HG02588 (cell line): ENCODE data around the gene PICALM.
"Not testable (repeated sequence)": the region's sequence is repeated elsewhere in the genome, so short reads cannot be mapped to it uniquely, and the experiment has no call there.

Source experiments
- ATAC-seq: cut with Tn5 transposase; IDR thresholded peaks from one replicate; pipeline ENCODE4 v1.9.1; 2021; ENCODE audit warnings: mild to moderate bottlenecking, moderate library complexity; ENCODE audit not compliant: unreplicated experiment

Gene PICALM

GRCh38 chr11:86002431-86002830 lies 66.5 kb downstream of the PICALM start:
- no peak for ATAC-seq

- no peak for ATAC-seq
These were observed 77.4 kb downstream of the PICALM start for GRCh38 chr11:85991508-85991907.

DNA sequence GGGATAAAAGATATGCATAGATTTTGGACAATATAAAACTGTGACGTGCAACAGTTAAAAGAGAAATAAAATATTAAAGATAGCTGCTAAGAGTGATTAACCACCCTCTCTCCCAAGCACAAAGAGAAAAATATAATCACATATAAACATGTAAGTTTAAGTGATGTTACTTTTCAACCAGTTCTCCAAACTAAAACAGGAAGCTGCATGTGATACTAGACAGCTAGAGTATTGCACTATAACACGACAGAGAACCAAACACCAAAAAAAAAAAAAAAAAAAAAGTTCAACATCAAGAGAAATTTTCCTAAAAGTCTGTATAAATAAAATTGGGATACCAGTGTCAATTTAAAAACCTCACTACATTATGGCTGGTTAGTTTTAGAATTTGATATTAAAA lies 79.1 kb downstream of the PICALM start:
- no peak for ATAC-seq

- ATAC-seq = peak; percentile 69
These were observed 80.1 kb downstream of the PICALM start for GRCh38 chr11:85988780-85989179.

GRCh38 chr11:85977751-85978160 lies 91.1 kb downstream of the PICALM start:
- ATAC-seq = no peak

DNA sequence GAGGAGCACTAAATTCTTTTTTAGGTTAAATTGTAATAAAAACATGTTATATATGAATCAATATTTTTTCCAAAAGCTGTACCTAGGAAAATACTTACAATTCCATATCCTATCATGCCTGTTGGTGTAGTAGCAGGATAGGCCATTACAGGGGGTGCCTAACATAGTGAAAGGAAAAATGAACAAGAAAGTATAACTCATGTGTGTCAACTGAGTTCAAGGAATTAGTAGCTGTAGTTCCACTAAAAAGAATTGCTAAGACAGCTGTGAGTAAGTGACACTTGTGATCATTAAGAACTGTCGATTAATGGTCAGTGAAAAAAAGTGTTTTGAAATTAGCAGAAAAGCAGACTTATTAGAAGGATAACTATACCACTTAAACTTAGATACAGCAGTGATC lies 92.4 kb downstream of the PICALM start:
- no peak for ATAC-seq

DNA sequence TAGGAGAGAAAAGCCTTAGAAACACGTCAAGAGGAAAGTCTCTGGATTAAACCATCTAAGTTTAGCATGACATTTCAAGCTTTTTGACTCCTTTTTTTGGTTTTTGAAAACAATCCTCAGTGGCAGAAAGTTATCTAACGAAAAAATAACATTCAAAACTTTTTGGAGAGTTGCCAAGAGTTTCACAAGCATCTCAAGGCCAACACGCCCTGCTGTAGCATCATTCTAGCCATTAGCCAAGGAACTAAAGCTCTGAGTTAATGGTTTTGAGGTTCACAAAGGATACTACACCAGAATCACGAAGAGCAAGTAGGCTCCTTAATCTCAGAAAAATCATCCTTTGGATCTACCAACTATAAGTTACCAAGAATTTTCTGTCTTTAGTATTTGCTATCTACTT lies 94.8 kb downstream of the PICALM start:
- no peak for ATAC-seq

- no peak for ATAC-seq
These were observed 98.3 kb downstream of the PICALM start for GRCh38 chr11:85970593-85970992.

DNA sequence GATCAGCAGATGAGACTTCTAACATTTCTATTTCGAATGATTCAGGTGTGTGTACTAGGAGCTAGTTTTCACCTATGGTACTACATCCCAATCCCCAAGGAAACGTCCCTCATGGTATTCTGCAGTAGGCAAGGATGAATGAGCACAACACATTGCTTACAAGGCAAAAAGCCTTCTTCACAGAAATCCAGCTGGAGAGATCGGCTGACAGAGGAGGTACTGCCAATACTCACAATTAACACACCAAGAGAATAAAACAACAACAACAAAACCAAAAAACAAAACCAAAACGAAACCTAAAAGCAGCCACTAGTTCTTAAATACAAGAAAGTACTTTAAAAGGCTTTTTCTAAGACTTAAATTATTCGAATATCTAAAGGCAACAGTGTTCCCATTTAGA lies 101.4 kb downstream of the PICALM start:
- no peak for ATAC-seq

DNA sequence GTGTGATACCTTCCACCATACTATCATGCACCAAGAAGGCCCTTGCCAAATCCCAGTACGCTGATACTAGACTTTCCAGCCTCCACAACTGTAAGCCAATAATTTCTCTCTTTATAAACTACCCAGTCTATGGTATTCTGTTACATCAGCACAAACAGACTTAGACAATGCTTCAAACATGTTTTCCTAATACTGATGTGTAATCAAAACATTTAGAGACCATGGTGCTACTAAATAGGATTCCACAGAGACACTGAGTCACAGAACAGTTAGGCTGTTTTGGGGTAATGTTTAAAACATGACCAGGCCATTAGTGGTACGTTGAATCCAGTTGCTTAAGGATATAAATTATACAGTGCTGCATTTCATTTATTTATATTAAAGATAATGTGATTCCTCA lies 103.7 kb downstream of the PICALM start:
- no peak for ATAC-seq

- no peak for ATAC-seq
These were observed 106.9 kb downstream of the PICALM start for GRCh38 chr11:85961930-85962363.

DNA sequence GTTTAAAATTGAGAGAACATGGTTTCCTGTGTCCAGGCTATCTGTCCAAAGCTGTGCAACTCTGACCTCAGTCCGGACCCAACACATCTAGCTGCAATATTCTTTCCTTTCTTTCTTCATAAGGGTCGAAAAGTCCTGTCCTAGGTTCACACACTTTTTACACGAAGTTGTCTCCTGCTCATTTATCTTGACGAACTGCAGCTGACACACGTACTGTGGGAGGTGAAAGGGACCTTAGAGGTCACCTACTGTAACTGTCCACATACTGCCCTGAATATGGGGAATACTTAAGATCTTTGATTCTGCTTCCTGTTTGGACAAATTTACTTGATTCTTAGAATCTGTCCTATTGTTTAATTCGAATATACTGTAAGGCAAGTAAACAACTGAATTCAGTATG lies 107.8 kb downstream of the PICALM start:
- ATAC-seq = no peak

DNA sequence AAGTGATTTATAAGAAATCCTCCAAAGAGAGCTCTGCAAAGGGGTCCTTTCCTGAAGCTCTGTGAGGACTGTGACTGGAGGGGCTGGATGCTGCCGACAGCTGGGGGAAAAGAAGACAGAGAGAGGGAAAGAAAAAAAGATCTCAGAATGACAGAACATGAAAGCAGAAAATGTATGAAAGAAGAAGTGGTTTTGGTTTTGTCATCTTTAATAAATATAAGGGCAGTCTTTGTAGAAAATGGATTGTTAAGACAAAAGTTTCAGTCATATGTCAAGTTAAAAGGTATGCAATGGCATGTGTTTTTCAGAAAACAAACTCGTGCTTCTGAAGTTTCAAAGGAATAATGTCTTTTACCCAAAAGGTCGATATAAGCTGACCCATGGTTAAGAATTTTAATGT lies 108.2 kb downstream of the PICALM start:
- ATAC-seq = no peak

DNA sequence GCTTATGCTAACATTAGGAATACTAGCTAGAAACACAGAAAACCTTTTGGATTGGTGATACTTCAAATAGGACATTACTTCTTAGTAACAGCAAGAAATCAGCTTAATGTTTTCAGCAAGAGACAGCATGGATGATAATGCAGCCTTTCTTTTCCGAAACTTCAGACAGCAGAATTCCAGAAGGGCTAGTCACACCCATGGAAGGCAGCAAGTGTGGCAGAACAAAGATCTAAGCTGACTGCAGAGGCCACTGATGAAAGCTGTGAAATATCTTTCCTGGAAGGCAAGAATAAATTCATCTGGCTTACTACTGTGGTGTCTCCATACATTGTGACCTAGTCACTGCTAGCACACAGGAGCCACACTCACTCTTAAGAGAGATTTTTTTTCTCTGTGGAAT lies 113.4 kb downstream of the PICALM start:
- no peak for ATAC-seq

- ATAC-seq = no peak
These were observed 115.3 kb downstream of the PICALM start for GRCh38 chr11:85953491-85954143.

DNA sequence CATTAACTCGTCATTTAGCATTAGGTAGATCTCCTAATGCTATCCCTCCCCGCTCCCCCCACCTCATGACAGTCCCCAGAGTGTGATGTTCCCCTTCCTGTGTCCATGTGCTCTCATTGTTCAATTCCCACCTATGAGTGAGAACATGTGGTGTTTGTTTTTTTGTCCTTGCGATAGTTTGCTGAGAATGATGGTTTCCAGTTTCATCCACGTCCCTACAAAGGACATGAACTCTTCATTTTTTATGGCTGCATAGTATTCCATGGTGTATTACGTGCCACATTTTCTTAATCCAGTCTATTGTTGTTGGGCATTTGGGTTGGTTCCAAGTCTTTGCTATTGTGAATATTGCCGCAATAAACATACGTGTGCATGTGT lies 116.8 kb downstream of the PICALM start:
- ATAC-seq = not testable (repeated sequence)

GRCh38 chr11:85951428-85952107 lies 117.3 kb downstream of the PICALM start:
- ATAC-seq = no peak

DNA sequence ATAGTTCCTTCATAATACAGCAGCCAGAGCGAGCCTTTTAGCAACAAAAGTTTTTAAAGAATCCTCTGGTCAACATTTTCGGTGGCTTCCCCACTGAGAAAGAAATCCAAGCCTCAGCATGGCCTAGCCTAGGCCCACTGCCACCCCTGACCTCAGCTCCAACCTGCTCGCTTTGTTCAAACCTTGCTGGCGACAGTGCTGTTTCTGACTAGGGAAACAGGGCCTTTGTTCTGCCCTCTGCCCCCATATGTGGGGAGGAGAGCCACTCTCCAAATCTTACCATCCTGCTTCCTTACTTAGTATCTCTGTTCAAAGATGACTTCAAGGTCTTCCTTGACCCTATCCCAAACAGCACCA lies 117.9 kb downstream of the PICALM start:
- no peak for ATAC-seq

- ATAC-seq = no peak
These were observed 118.4 kb downstream of the PICALM start for GRCh38 chr11:85950317-85951048.

- no peak for ATAC-seq
These were observed 119.1 kb downstream of the PICALM start for GRCh38 chr11:85949798-85950197.

DNA sequence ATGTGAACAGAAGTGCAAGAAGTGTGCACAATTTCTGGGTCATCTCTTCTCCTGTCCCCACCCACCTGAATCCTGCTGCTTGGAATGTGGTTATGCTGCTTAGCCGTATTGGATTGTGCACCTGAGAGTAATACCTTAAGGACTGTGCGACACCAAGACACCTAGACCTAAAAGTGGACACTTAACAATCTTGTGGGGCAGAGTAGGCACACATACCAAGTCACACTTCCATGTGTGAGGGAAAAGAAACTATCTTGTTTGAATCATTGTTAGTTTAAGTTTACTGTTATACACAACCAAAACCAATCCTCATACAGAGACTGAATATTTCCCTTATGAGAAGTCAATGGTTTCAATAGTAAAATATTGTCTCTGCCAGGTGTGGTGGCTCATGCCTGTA lies 120.0 kb downstream of the PICALM start:
- ATAC-seq = peak; percentile 42
